H9 (cell line): ENCODE results near the gene COL5A2. TPM values are rescaled to one million over a fixed set of nuclear protein-coding genes. Genes with fewer than 3 reads are reported as not detected.

Experiments
- DNase-seq: peaks from one replicate; pipeline ENCODE4 v3.0.0-alpha.2; 2017
- H2AFZ ChIP-seq: one replicate; pipeline ENCODE4 v1.6.1; 2013; ENCODE audit warnings: mild to moderate bottlenecking, low read length, control low read depth, moderate library complexity
- H2AK5ac ChIP-seq: 2 replicates; pipeline ENCODE4 v1.6.1; 2013; ENCODE audit warnings: low read length, control low read depth, mixed read lengths; ENCODE audit not compliant: insufficient read length
- H2BK120ac ChIP-seq: one replicate; pipeline ENCODE4 v1.6.1; 2013; ENCODE audit warnings: low read depth, mild to moderate bottlenecking, low read length, control low read depth, inconsistent platforms; ENCODE audit not compliant: poor library complexity, severe bottlenecking
- H2BK12ac ChIP-seq: 2 replicates; pipeline ENCODE4 v1.6.1; 2013; ENCODE audit warnings: low read length, control low read depth, mixed read lengths, low read depth; ENCODE audit not compliant: insufficient read length
- H2BK15ac ChIP-seq: 2 replicates; pipeline ENCODE4 v1.6.1; 2013; ENCODE audit warnings: low read depth, low read length, control low read depth
- H2BK20ac ChIP-seq: one replicate; pipeline ENCODE4 v1.6.1; 2013; ENCODE audit warnings: low read depth, mild to moderate bottlenecking, low read length, control low read depth, inconsistent platforms; ENCODE audit not compliant: poor library complexity, severe bottlenecking
- H2BK5ac ChIP-seq: 2 replicates; pipeline ENCODE4 v1.6.1; 2013; ENCODE audit warnings: low read length, control low read depth, mixed read lengths; ENCODE audit not compliant: insufficient read length
- H3K14ac ChIP-seq: 2 replicates; pipeline ENCODE4 v1.6.1; 2013; ENCODE audit warnings: low read length, control low read depth; ENCODE audit not compliant: insufficient read depth
- H3K18ac ChIP-seq: 2 replicates; pipeline ENCODE4 v1.6.1; 2013; ENCODE audit warnings: low read depth, mild to moderate bottlenecking, mixed read lengths, low read length, control low read depth; ENCODE audit not compliant: insufficient read length
- H3K23ac ChIP-seq: 2 replicates; pipeline ENCODE4 v1.6.1; 2013; ENCODE audit warnings: low read length, control low read depth, mixed read lengths, low read depth; ENCODE audit not compliant: insufficient read length
- H3K23me2 ChIP-seq: 2 replicates; pipeline ENCODE4 v1.6.1; 2013; ENCODE audit warnings: low read depth, mild to moderate bottlenecking, mixed read lengths, low read length, control low read depth; ENCODE audit not compliant: insufficient read length, poor library complexity, severe bottlenecking
- H3K27ac ChIP-seq: 2 replicates; pipeline ENCODE4 v1.5.1; 2013; ENCODE audit warnings: low read length, control low read depth, mixed read lengths, low read depth; ENCODE audit not compliant: insufficient read length
- H3K27me3 ChIP-seq: 2 replicates; pipeline ENCODE4 v1.6.1; 2013; ENCODE audit warnings: low read length, control low read depth, inconsistent platforms; ENCODE audit not compliant: insufficient read depth
- H3K4ac ChIP-seq: 2 replicates; pipeline ENCODE4 v1.6.1; 2013; ENCODE audit warnings: low read depth, mild to moderate bottlenecking, control low read depth, inconsistent platforms, low read length, moderate library complexity
- H3K4me1 ChIP-seq: 2 replicates; pipeline ENCODE4 v1.6.1; 2013; ENCODE audit warnings: low read length, control low read depth, inconsistent platforms; ENCODE audit not compliant: insufficient read depth
- H3K4me2 ChIP-seq: 2 replicates; pipeline ENCODE4 v1.6.1; 2013; ENCODE audit warnings: low read length, control low read depth, mixed read lengths; ENCODE audit not compliant: insufficient read length, insufficient read depth
- H3K56ac ChIP-seq: 2 replicates; pipeline ENCODE4 v1.6.1; 2013; ENCODE audit warnings: low read depth, mild to moderate bottlenecking, mixed read lengths, low read length, control low read depth; ENCODE audit not compliant: insufficient read length
- H3K79me1 ChIP-seq: 2 replicates; pipeline ENCODE4 v1.6.1; 2013; ENCODE audit warnings: low read depth, mild to moderate bottlenecking, moderate library complexity, low read length, control low read depth, inconsistent platforms; ENCODE audit not compliant: insufficient read depth, poor library complexity, severe bottlenecking
- H3K79me2 ChIP-seq: 2 replicates; pipeline ENCODE4 v1.6.1; 2013; ENCODE audit warnings: low read length, control low read depth, inconsistent platforms; ENCODE audit not compliant: insufficient read depth
- H3K9ac ChIP-seq: 2 replicates; pipeline ENCODE4 v1.6.1; 2013; ENCODE audit warnings: low read length, control low read depth, mixed read lengths; ENCODE audit not compliant: insufficient read length; ENCODE audit errors: extremely low read depth
- H3K9me3 ChIP-seq: one replicate; pipeline ENCODE4 v1.6.1; 2013; ENCODE audit warnings: low read depth, low read length, inconsistent platforms; ENCODE audit not compliant: control insufficient read depth
- H3T11ph ChIP-seq: one replicate; pipeline ENCODE4 v1.6.1; 2013; ENCODE audit warnings: mild to moderate bottlenecking, low read length, control low read depth, inconsistent platforms
- H4K20me1 ChIP-seq: one replicate; pipeline ENCODE4 v1.6.1; 2013; ENCODE audit not compliant: control insufficient read depth, insufficient read length, insufficient read depth
- H4K5ac ChIP-seq: 2 replicates; pipeline ENCODE4 v1.6.1; 2013; ENCODE audit warnings: low read depth, mild to moderate bottlenecking, mixed read lengths, low read length, control low read depth; ENCODE audit not compliant: insufficient read length
- H4K8ac ChIP-seq: replicated peaks from 2 replicates; pipeline ENCODE4 v1.6.1; 2013; ENCODE audit warnings: low read length, control low read depth, mixed read lengths, low read depth; ENCODE audit not compliant: insufficient read length
- H4K91ac ChIP-seq: 2 replicates; pipeline ENCODE4 v1.6.1; 2013; ENCODE audit warnings: low read depth, mild to moderate bottlenecking, moderate library complexity, mixed read lengths, low read length, control low read depth; ENCODE audit not compliant: insufficient read length
- H3K27ac Mint-ChIP-seq, 3 experiments: 2 replicates in 2 of 3; 3 replicates in 1 of 3; pipeline ENCODE4 v1.8.0; 2020 to 2021; ENCODE audit warnings: mixed read lengths in 3 of 3, mild to moderate bottlenecking in 1 of 3, moderate library complexity in 1 of 3
- H3K27me3 Mint-ChIP-seq: 2 replicates; pipeline ENCODE4 v1.8.0; 2021; ENCODE audit warnings: low read depth, mild to moderate bottlenecking, moderate library complexity, mixed read lengths
- H3K36me3 Mint-ChIP-seq, 3 experiments: 2 replicates in 2 of 3; 3 replicates in 1 of 3; pipeline ENCODE4 v1.8.0; 2020 to 2021; ENCODE audit warnings: low read depth in 3 of 3, mixed read lengths in 3 of 3; ENCODE audit not compliant: insufficient read depth in 1 of 3
- H3K4me1 Mint-ChIP-seq, 2 experiments: 2 replicates each; pipeline ENCODE4 v1.8.0; 2020; ENCODE audit warnings: mixed read lengths in 2 of 2
- H3K4me3 Mint-ChIP-seq, 2 experiments: 2 replicates in 1 of 2; 3 replicates in 1 of 2; pipeline ENCODE4 v1.8.0; 2020 to 2021; ENCODE audit warnings: mild to moderate bottlenecking in 2 of 2, mixed read lengths in 2 of 2, moderate library complexity in 1 of 2
- H3K9me3 Mint-ChIP-seq, 2 experiments: 2 replicates in 1 of 2; 3 replicates in 1 of 2; pipeline ENCODE4 v1.8.0; 2020; ENCODE audit warnings: mild to moderate bottlenecking in 2 of 2, mixed read lengths in 2 of 2, moderate library complexity in 1 of 2
- CTCF ChIP-seq: fragments of 200-600 bp; sonication (generic); conservative IDR thresholded peaks from 3 replicates; pipeline ENCODE4 v1.8.0; 2021; ENCODE audit warnings: antibody characterized with exemption, mild to moderate bottlenecking
- WGBS: extraction: QIAGEN DNeasy Blood & Tissue Kit; methylation state at CpG from one replicate; pipeline ENCODE4 v1.1.7; 2013; ENCODE audit warnings: missing lambda C conversion rate, low lambda C conversion rate, mixed read lengths; ENCODE audit not compliant: insufficient read length; ENCODE audit errors: extremely low coverage; 5-methylcytosine and 5-hydroxymethylcytosine counted together
- total RNA-seq: library from RNA; stranded (reverse); gene quantifications from 2 replicates; pipeline ENCODE4 v1.2.1, GENCODE V29; 2021

Gene COL5A2
- total RNA-seq, 1 experiment from 2014 or later, result 10.5 TPM

GRCh38 chr2:189157939-189158338 lies 21.6 kb downstream of the COL5A2 start:
- Histone ChIP-seq H3K23ac (no peak overlapping the region), H3K18ac (no peak overlapping the region), H2AFZ (no peak overlapping the region), H3T11ph (no peak overlapping the region), H4K20me1 (no peaks in the 10 kb centered on the region), H4K91ac (no peak overlapping the region), H3K79me1 (no peaks in the 10 kb centered on the region), H3K4me1 (peaks cover 3% of the 10 kb centered on the region; the same call in 1 of the 2 replicates), H3K23me2 (no peaks in the 10 kb centered on the region), H3K56ac (no peak overlapping the region), H3K27ac (no peak overlapping the region), H3K9ac (no peak overlapping the region), H4K5ac (no peak overlapping the region), H3K4ac (no peak overlapping the region), H3K9me3 (no peaks in the 10 kb centered on the region), H3K27me3 (no peaks in the 10 kb centered on the region), H3K4me2 (no peak overlapping the region), H2BK15ac (no peak overlapping the region), H2BK12ac (no peak overlapping the region), H3K14ac (no peak overlapping the region), H2AK5ac (no peak overlapping the region), H2BK5ac (no peak overlapping the region), H2BK120ac (no peak overlapping the region), H4K8ac (no peak overlapping the region), H2BK20ac (no peak overlapping the region), H3K79me2 (no peaks in the 10 kb centered on the region)
- no peaks in the 10 kb centered on the region; a peak in 1 of 5 replicates for H3K9me3 Mint-ChIP-seq
- no peak for DNase-seq
- H3K27ac Mint-ChIP-seq, result no peak overlapping the region
- TF ChIP-seq CTCF, result no peak
- WGBS, result no CpG with 5 or more reads among the region's 1 CpG
- H3K4me3 Mint-ChIP-seq, result no peak overlapping the region
- no peaks in the 10 kb centered on the region for H3K36me3 Mint-ChIP-seq
- peaks cover 13% of the 10 kb centered on the region in 2 experiments for H3K4me1 Mint-ChIP-seq
- no peaks in the 10 kb centered on the region for H3K27me3 Mint-ChIP-seq
